Anterior cingulate cortex (tissue), 58 donors: Measurements from ENCODE around the gene WWOX.
A peak's percentile ranks its signal among the peaks of the same experiment; 100 is the strongest.

Source experiments
- DNase-seq, 58 donors: peaks; one replicate each; lab custom pipeline; 2025; lab: John Stamatoyannopoulos, UW

WWOX gene

GRCh38 chr16:79079656-79080420, 980.4 kb downstream of the WWOX start:
- no peak for DNase-seq

DNA sequence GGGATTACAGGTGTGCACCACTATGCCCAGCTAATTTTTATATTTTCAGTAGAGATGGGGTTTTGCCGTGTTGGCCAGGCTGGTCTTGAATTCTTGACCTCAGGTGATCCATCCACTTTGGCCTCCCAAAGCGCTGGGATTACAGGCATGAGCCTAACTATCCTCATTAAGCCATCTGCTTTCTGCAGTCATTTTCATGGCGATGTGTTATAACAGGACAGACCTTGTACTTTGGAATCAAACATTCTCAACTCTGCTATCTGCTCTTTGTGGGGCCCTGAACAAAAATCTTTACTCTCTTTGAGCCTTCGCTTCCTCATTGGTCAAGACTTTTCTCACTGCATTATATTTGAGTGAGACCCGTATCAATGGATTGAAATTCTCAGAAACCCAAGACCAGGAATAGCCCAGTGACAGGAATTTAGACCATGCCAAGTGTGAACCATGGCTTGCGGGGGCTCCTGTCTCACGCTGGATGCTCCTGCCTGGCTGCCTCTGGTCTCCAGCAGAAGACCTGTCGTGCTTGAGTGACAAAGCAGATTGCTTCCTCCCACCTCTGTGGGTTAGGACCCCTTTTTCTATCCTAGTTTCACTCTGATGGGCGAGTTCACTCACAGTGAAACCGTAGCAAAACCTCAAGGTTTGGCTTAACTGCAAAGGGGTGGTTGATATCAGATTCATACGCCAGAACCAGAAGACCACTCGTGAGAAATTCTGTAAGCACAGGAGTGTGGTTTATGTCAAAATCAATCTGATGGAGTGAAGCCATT, 982.0 kb downstream of the WWOX start:
- no peak for DNase-seq

- DNase-seq = no peak
Observed at GRCh38 chr16:79082970-79083369, 983.5 kb downstream of the WWOX start.

- DNase-seq = no peak
Observed at GRCh38 chr16:79083508-79084299, 984.2 kb downstream of the WWOX start.

GRCh38 chr16:79088971-79089370, 989.5 kb downstream of the WWOX start:
- no peak for DNase-seq

GRCh38 chr16:79089735-79090284, 990.4 kb downstream of the WWOX start:
- DNase-seq = peak in 1 of 58 donors; percentile 23

DNA sequence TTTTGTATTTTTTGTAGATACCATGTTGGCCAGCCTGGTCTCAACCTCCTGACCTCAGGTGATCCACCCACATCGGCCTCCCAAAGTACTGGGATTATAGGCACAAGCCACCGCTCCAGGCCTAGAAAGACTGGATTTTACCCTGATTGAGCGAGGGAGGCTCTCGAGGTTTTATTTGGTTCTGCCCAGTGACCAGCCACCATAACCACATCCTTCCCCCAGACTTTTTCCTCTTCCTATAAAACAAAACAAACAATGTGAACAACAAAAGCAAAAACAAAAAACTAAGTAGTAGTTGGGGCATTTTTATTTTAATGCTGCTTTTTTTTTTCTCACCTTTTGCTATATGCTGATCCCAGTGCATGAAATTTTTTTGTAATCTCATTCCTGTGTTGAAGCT, 991.5 kb downstream of the WWOX start:
- DNase-seq = no peak

GRCh38 chr16:79092846-79093245, 993.4 kb downstream of the WWOX start:
- DNase-seq = no peak

- peak in 19 of 58 donors; percentile 1 to 34 (median 9) for DNase-seq
Observed at GRCh38 chr16:79093554-79093967, 994.1 kb downstream of the WWOX start.

GRCh38 chr16:79096246-79096645, 996.8 kb downstream of the WWOX start:
- no peak for DNase-seq

- DNase-seq = no peak
Observed at GRCh38 chr16:79097166-79097565, 997.7 kb downstream of the WWOX start.

DNA sequence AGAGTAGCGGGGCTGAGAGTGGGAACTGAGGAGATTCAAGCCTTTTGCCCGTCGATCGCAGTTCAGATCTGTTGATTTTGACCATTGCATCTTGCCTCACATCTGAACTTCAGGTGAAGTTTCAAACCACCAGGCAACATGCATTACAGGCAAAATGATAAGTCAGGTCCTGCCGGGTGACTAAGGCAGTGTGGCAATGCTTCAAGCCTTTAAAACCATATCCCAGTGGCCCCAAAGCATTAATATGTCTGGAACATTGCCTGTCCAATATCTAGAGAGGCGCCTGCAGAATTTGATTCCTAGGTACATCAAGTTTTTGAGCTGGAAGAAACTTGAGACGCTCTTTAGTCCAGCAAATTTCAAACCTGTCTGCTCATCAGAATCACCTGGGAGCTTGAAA, 998.3 kb downstream of the WWOX start:
- no peak for DNase-seq

- DNase-seq = no peak
Observed at GRCh38 chr16:79098907-79099306, 999.5 kb downstream of the WWOX start.

DNA sequence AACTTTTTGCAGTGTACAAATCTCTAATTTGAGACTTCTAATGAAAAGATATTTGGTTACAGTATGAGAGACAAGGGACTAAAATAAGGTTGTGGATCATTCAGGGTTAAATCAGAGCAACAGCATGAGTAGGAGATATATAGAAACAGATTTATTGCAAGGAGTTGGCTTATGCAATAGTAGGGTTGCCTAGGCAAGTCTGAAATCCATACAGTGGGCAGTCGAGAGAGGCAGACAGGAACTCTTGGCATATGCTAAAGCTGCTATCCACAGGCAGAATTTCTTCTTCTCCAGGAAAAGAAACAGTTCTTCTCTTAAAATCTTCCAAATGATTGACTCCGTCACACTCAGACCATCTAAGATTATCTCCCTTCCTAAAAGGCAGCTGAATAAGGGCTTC, 1000.3 kb downstream of the WWOX start:
- DNase-seq = no peak

DNA sequence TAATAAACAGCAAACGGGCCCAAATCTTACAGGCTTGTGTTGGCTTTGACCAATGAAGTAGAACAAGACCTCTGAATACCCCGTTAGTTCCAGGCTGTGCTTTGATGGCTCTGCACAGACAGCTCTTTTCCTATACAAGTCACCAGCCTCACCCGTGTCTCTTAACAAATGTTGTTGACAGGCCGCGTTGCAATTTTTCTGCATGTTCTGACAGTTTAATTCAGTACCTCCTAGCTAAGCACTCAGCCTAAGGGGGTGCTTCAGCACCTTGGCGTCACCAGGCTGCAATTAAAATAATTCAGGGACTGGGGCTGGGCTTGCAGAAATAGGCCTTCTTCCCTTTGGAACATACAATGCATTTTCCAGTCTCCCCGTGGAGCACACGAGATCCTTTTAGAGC, 1001.0 kb downstream of the WWOX start:
- DNase-seq = no peak

GRCh38 chr16:79101491-79101890, 1002.0 kb downstream of the WWOX start:
- no peak for DNase-seq

DNA sequence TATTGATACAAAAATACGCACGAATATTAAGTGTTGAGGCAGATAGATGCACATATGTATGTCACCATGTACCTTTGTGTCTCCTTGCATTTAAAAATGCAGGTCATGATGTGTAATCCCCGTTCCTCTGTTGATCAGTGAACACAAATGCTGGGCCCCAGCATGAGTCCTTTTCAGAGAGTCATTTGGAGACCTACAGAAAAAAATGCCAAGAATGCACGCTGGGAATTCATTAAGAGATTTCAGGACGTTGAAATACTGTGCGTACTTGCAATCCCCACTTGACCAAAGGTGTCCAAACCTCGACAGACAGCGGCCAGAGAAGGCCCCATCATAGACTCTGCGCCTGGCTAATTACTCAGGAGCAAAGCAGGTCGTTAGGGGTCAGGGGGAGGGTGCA, 1005.1 kb downstream of the WWOX start:
- no peak for DNase-seq

DNA sequence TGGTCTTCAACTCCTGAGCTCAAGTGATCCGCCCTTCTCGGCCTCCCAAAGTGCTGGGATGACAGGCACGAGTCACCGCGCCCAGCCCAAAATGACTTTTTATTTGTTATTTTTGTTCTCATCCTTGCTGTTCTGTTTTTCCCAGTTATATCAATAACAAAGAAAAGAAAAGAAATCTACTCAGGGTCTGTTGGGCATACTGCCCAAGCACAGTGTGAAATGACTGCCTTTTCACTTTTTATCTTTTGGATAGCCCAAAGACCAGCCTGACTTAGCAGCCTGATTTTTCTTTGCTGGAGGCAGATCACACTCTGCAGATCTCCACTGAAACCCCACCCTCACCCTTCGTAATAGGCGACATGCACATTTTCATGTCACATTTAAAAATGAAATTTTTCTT, 1007.8 kb downstream of the WWOX start:
- DNase-seq = no peak

DNA sequence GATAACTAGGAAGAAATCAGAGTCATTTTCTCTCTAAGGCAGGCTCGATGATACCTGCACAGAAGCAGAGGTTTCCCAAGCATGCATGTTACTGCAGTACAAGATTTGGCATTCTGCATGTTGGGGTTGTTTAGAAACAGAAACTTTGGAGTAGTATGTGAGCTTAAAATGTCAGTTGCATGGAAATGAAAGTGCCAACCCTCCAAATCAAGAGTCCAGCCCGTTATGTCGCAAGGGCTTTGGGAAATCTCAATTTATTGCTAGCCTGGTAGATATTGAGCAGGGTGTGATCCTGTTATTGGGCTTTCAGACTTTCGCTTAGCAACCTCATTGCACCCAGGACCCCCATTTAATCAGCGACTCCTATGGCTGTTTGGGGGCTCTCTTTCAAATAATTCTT, 1010.3 kb downstream of the WWOX start:
- DNase-seq = no peak

DNA sequence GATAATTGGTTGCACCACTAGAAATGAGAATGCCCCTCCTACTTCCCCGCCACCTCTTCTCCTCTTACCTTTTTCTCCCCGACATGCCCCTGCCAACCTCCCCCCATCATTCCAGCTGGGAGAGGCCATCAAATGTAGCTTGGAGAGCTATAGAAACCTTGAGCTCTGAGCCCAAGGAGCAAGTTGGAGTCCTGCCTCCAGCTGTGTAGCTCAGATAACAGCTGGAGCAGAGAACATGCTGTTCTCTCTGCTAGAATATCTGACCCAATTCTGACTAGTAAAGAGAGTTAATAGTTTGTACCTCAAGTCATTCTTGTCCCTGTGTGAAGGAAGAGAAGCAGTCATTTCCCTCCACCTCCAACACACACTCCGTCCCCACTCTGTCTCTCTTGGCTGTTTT, 1010.8 kb downstream of the WWOX start:
- DNase-seq = no peak

DNA sequence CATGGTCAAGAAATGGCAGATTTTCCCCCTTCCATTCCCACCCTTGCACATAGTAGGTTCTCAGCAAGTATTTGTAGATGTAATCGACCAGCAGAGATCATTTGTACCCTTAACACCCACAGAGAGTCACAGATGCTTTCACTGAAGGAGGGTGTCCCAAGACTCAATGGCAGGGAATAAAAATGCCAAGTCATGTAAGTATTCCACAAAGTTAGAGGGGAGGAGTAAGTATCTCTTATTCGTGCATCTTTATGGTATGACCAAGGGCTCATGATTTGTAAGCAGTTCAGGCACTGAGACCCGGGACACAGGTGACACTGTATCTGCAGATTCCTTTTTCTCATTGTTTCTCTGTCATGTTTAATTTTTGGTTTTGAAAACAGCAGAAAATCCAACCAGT, 1011.5 kb downstream of the WWOX start:
- DNase-seq = no peak
